AG20443 (cell line): ENCODE results near the gene SAMD14.

Experiments
- DNase-seq: peaks from one replicate; pipeline ENCODE4 v3.0.0; 2012; ENCODE audit warnings: low spot score, mixed read lengths

SAMD14 gene

GRCh38 chr17:50165066-50165465, 35.1 kb upstream of the SAMD14 start:
- no peak for DNase-seq

- no peak for DNase-seq
Measured at GRCh38 chr17:50164697-50164988, 34.7 kb upstream of the SAMD14 start.

GRCh38 chr17:50163843-50164696, 34.1 kb upstream of the SAMD14 start:
- DNase-seq: no peak

GRCh38 chr17:50162466-50163254, 32.7 kb upstream of the SAMD14 start:
- DNase-seq: no peak

- DNase-seq: no peak
Measured at GRCh38 chr17:50161911-50162288, 31.9 kb upstream of the SAMD14 start.

- DNase-seq: peak; percentile 99
Measured at GRCh38 chr17:50161023-50161910, 31.3 kb upstream of the SAMD14 start.

GRCh38 chr17:50157891-50158290, 27.9 kb upstream of the SAMD14 start:
- DNase-seq: no peak

GRCh38 chr17:50155115-50155819, 25.3 kb upstream of the SAMD14 start:
- DNase-seq: peak; percentile 42

- DNase-seq: no peak
Measured at GRCh38 chr17:50154604-50155003, 24.6 kb upstream of the SAMD14 start.

GRCh38 chr17:50153650-50154575, 24.0 kb upstream of the SAMD14 start:
- DNase-seq: peak; percentile 57

- no peak for DNase-seq
Measured at GRCh38 chr17:50152736-50153135, 22.8 kb upstream of the SAMD14 start.

- peak; percentile 82 for DNase-seq
Measured at GRCh38 chr17:50151937-50152547, 22.1 kb upstream of the SAMD14 start.

GRCh38 chr17:50151041-50151936, 21.3 kb upstream of the SAMD14 start:
- peak; percentile 94 for DNase-seq

- no peak for DNase-seq
Measured at GRCh38 chr17:50150354-50151040, 20.5 kb upstream of the SAMD14 start, which contains the start of gene PPP1R9B. PPP1R9B (minus strand) TSS chr17:50150677; CDS start chr17:50150513, 164 bp downstream.

- peak; percentile 61 for DNase-seq
Measured at GRCh38 chr17:50149417-50150353, 19.7 kb upstream of the SAMD14 start.

- DNase-seq: no peak
Measured at GRCh38 chr17:50149091-50149416, 19.1 kb upstream of the SAMD14 start.
